GM21360 (cell line): ENCODE measurements around the gene CCNL1.

ENCODE experiments used
- ATAC-seq: cut with Tn5 transposase; IDR thresholded peaks from one replicate; pipeline ENCODE4 v1.9.1; 2021; ENCODE audit warnings: mild to moderate bottlenecking, moderate library complexity; ENCODE audit not compliant: unreplicated experiment

Gene CCNL1

GRCh38 chr3:157126365-157126764, 33.6 kb downstream of the CCNL1 start:
- ATAC-seq, result no peak

GRCh38 chr3:157125101-157125500, 34.8 kb downstream of the CCNL1 start:
- ATAC-seq, result no peak

DNA sequence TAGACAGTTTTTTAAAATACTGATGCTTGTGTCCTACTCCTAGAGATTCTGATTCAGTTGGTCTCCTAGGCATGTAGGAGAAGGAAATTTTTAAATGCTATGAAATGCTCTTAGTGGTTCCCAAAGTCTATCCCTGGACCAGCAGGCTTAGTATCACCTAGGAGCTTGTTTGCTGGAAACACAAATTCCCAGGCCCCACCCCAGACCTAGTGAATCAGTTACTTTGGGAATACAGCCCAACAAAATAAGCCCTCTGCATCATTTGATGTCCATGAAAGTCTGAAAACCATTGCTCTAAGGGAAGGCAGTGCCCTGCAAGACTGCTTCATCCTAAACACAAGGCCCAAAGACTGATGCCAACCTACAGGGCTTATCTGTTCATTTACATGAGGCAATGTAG, 36.3 kb downstream of the CCNL1 start:
- ATAC-seq, result no peak

- no peak for ATAC-seq
Measured at GRCh38 chr3:157122832-157123427, 37.0 kb downstream of the CCNL1 start.

DNA sequence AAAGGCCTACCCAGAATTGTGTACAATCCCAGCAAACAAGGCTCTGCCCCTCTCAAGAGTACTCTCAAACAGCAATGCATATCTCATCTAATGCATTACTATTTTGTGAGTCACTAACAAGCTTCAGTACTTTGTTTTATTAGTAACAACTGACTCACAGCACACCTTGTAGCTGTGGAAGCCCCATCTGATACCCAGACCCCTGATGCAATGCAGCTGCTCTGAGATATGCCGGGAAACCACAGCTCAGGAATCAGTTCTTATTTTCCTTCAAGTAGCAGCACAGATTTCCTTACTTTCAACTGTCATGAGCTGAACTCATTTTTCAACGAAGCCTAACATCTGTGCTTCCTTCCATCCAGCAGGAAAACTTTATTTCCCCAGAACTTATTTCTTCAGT, 37.8 kb downstream of the CCNL1 start:
- no peak for ATAC-seq

DNA sequence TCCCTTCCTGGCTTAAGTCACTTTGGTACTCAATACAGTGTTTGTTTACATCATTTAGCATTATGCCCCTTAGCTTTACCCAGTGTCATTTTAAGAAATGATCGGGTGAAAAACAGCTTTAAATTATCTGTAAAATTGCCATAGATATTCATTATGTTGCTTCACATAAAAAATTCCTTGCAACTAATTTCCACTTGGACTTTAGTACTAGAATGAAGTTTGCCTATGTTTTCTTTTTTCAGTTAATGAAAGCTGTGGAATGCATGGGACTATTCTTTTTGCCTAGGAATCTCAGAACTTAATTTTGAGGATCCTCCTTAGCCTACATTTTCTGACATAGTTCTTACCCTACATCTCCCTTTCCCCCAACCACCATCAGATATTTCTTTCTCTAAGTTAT, 38.4 kb downstream of the CCNL1 start:
- ATAC-seq, result no peak

DNA sequence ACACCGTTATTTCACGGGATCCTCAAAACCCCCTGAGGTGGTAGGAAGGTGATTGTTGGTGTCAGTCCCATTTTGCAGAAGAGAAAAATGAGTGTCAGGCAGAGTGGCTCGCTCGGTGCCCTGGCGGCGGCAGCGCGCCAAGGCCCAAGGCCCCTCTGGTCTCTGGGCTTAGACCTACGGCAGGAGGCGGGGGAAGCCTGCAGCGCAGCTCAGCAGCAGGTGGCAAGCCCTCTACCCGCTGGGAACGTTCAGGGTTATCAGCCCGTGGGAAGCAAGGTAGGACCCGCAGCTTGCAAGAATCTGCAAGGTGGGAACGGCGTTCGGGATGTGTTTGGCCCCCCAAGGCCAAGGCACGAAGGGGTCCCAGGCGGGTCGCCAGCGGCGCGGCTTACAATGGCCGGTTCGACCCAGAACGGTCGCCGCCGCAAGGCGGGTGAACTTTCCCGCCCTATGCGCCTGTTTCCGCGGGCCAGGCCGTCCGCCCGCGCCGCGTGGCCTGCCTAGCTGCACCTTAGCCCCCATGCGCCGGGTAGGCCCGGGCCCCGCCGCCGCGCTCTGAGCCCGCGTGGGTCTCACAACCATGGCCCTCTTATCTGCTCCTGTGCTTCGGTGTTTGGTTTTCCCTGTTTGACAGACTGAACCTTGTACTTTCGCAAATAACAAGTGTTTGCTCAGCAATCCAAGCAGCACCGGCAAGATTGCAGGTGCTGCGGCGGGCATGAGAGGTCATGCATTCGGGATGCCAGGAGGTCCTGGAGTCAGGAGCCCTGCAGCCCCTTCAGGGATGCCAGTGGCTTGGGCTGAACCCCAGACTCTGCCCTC, 39.7 kb downstream of the CCNL1 start:
- ATAC-seq, result no peak

- ATAC-seq, result no peak
Measured at GRCh38 chr3:157119369-157119951, 40.5 kb downstream of the CCNL1 start.

- ATAC-seq, result no peak
Measured at GRCh38 chr3:157117875-157118654, 41.9 kb downstream of the CCNL1 start.

GRCh38 chr3:157117206-157117605, 42.7 kb downstream of the CCNL1 start:
- no peak for ATAC-seq

- no peak for ATAC-seq
Measured at GRCh38 chr3:157116017-157116416, 43.9 kb downstream of the CCNL1 start.

- ATAC-seq, result no peak
Measured at GRCh38 chr3:157115069-157116006, 44.6 kb downstream of the CCNL1 start.

GRCh38 chr3:157113832-157114505, 46.0 kb downstream of the CCNL1 start:
- ATAC-seq, result no peak

DNA sequence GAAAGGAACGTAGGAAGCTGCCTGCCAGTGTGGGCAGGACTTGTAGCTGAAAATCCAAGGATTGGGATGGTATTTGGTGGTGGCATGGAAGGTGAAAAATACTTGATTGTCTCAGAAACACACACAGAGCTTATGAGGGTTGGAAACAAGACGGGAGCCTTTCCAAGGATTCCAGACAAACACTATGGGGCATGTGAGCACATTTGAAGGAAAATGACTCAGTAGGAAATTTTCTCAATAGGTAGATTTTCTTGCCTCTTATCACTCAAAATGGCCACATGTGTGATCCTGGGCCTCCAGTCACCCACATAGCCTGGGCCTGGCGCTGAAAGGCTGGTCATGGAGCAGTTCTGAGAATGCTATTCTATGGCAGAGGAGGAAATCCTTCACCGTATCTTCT, 47.4 kb downstream of the CCNL1 start:
- no peak for ATAC-seq

- no peak for ATAC-seq
Measured at GRCh38 chr3:157111518-157111917, 48.4 kb downstream of the CCNL1 start.

DNA sequence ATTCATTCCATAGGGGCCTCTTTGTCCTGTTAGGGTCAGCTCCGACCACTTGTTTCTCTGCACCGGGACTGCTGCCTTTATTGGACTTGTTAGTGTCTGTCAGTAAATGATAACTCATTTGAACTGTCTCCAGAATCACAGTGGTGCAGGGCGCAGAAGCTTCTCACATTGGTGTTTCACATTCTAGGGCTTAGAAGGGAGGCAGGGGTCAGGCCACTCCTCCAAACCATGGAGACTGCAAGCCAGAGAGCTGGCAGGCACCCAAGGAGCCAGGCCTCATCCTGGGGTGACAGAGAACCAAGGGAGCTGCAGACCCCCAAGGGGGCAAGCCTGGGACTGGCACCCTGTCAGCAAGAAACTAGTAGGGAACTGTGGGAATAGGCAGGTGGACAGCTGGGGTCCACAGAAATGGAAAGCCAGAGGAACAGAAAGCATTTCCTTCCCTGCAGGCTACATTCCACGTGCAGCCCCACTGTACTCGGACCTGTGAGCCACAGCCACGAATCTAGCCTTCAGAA, 49.1 kb downstream of the CCNL1 start:
- no peak for ATAC-seq

GRCh38 chr3:157109267-157110141, 50.4 kb downstream of the CCNL1 start:
- ATAC-seq, result no peak

GRCh38 chr3:157107644-157108133, 52.3 kb downstream of the CCNL1 start:
- ATAC-seq, result no peak
